ENCODE measurements around the gene MYMX. TPM values are rescaled to one million over a fixed set of nuclear protein-coding genes. Genes with fewer than 3 reads are reported as not detected.

Gene MYMX
- total and polyA plus RNA-seq, 2 of the 13 experiments (the other 11 are each of a cell fraction or from before 2014, with no cell fraction given), result not detected

- TF ChIP-seq FOXJ3 (CRISPR knock-in tag; IDR thresholded peaks at IDR 0.05; ENCODE audit: borderline replicate concordance) (no peak), ZNF766 (CRISPR knock-in tag; IDR thresholded peaks at IDR 0.05; ENCODE audit: borderline replicate concordance) (no peak), ZNF350 (CRISPR knock-in tag; IDR thresholded peaks at IDR 0.05; ENCODE audit: borderline replicate concordance, low read depth) (no peak), ZNF558 (CRISPR knock-in tag; IDR thresholded peaks at IDR 0.05; ENCODE audit: borderline replicate concordance) (no peak), ZNF619 (CRISPR knock-in tag; IDR thresholded peaks at IDR 0.05) (no peak), ELF4 (CRISPR knock-in tag; IDR thresholded peaks at IDR 0.05; ENCODE audit: borderline replicate concordance) (no peak), ZFP90 (CRISPR knock-in tag; IDR thresholded peaks at IDR 0.05; ENCODE audit: borderline replicate concordance) (no peak), RXRB (CRISPR knock-in tag; IDR thresholded peaks at IDR 0.05; ENCODE audit: borderline replicate concordance) (no peak)
- no peak overlapping the region for H2AFZ ChIP-seq (ENCODE audit: low read length)
These were observed 18.5 kb downstream of the MYMX start for GRCh38 chr6:44235269-44235668.

More at GRCh38 chr6:44235269-44235668, 18.5 kb downstream of the MYMX start:
- POLR2A ChIA-PET, result interaction anchor here (1.4 to 3.7 kb wide), 5 partner anchors 11 to 140 kb away, joined by 4 to 48 read pairs (median 14); partner anchors contain the start of genes HSP90AB1, SLC29A1 and SLC35B2
- FAIRE-seq (no peak), DNase-seq (ENCODE audit: low spot score) (no peak), ATAC-seq (no peak)
- Histone ChIP-seq H3K27me3 (ENCODE audit: control insufficient read depth in 1 of 2, insufficient read depth in 2 of 2, low read length in 2 of 2) (no peaks in the 10 kb centered on the region), H3K4me3 (replicated peaks in 1 of 3; ENCODE audit: insufficient read depth in 1 of 3, low read depth in 2 of 3, low read length in 3 of 3) (no peak overlapping the region), H3K79me2 (ENCODE audit: insufficient read depth, low read length) (no peaks in the 10 kb centered on the region), H3K9me3 (ENCODE audit: low read length) (no peaks in the 10 kb centered on the region), H3K4me1 (ENCODE audit: insufficient read depth, low read length) (peaks cover 52% of the 10 kb centered on the region), H3K4me2 (ENCODE audit: low read depth, low read length) (no peak overlapping the region), H3K36me3 (replicated peaks in 1 of 2; ENCODE audit: control insufficient read depth in 1 of 2, insufficient read depth in 2 of 2, low read length in 2 of 2) (peaks cover 5 to 15% of the 10 kb centered on the region in 2 experiments), H4K20me1 (ENCODE audit: insufficient read depth, low read length) (no peaks in the 10 kb centered on the region), H3K27ac (ENCODE audit: extremely low read length, insufficient read depth, low read length) (no peak overlapping the region), H3K9ac (ENCODE audit: insufficient read depth, low read depth, low read length) (no peak overlapping the region)
- 96% methylated on average over 6 of the region's 6 CpGs for WGBS (ENCODE audit: low lambda C conversion rate)
- CTCF ChIA-PET (ENCODE audit: low intra/inter-chr PET ratio, low total read pairs), result interaction anchor here (1.1 to 5.3 kb wide), 5 partner anchors 13 to 139 kb away, joined by 4 to 38 read pairs (median 18); partner anchors contain the start of gene SLC29A1
- in situ Hi-C loops (cut with HindIII; ENCODE audit: extremely low pct_ligation_motif_present, low pct_unique_long_range_greater_than_20kb) (loop anchor here (5.0 kb wide), 1 partner anchor 133 kb away; no protein-coding TSS in a partner anchor), intact Hi-C loops (cut with micrococcal nuclease; ENCODE audit: unreplicated experiment) (loop anchor here (2.0 to 5.0 kb wide), 2 partner anchors 123 to 138 kb away; no protein-coding TSS in a partner anchor)
- no TSS peak for BruUV-seq (replicated peaks)
